Testis (tissue), 2 donors: ENCODE measurements around the gene C12orf75.

Source experiments
- POLR2A ChIP-seq: fragments of 450-650 bp; IDR thresholded peaks from one replicate; pipeline ENCODE4 v1.6.1; 2017; ENCODE audit warnings: antibody characterized with exemption, mild to moderate bottlenecking, moderate library complexity
- TF ChIP-seq, protein P1 (sequence below), 3 experiments: fragments of 450-650 bp in 2 of 3; fragments of 200-600 bp in 1 of 3; sonication (generic) in 1 of 3; IDR thresholded peaks; one replicate each; pipeline ENCODE4 v1.5.1; 2016 to 2019; ENCODE audit warnings: antibody characterized with exemption in 3 of 3, mild to moderate bottlenecking in 2 of 3, moderate library complexity in 1 of 3

DNA sequence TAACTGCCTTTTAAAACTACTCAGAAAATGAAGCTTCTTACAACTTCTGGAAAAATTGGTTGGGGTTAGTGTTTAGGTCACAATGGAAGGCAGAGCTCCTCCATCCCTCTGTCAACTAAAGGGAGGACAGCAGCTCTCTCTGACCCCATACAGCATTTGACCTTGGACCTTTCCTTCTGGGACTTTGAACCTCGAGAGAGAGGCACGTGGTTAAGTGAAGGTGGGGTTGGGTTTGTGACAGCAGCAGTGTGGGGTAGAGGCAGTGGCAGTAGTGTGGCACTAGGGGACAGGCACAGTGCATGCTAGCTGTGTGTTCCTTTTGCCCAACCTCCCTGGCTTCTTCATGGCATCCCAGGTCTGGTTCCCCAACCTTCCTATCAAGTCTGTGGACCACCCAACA lies 9.4 kb upstream of the C12orf75 start:
- TF ChIP-seq, protein P1, sequence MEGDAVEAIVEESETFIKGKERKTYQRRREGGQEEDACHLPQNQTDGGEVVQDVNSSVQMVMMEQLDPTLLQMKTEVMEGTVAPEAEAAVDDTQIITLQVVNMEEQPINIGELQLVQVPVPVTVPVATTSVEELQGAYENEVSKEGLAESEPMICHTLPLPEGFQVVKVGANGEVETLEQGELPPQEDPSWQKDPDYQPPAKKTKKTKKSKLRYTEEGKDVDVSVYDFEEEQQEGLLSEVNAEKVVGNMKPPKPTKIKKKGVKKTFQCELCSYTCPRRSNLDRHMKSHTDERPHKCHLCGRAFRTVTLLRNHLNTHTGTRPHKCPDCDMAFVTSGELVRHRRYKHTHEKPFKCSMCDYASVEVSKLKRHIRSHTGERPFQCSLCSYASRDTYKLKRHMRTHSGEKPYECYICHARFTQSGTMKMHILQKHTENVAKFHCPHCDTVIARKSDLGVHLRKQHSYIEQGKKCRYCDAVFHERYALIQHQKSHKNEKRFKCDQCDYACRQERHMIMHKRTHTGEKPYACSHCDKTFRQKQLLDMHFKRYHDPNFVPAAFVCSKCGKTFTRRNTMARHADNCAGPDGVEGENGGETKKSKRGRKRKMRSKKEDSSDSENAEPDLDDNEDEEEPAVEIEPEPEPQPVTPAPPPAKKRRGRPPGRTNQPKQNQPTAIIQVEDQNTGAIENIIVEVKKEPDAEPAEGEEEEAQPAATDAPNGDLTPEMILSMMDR (IDR thresholded peaks at IDR 0.05) = no peak
- TF ChIP-seq POLR2A = no peak
